NCI-H2081 treated with DMSO at 0.1 percent for 48 hours (cell line): Measurements from ENCODE around the gene BRD9.
"Not testable (repeated sequence)": the region's sequence is repeated elsewhere in the genome, so short reads cannot be mapped to it uniquely, and the experiment has no call there.

Experiments used
- DNase-seq: peaks from one replicate; lab custom pipeline; 2025; lab: John Stamatoyannopoulos, UW

Gene BRD9

DNA sequence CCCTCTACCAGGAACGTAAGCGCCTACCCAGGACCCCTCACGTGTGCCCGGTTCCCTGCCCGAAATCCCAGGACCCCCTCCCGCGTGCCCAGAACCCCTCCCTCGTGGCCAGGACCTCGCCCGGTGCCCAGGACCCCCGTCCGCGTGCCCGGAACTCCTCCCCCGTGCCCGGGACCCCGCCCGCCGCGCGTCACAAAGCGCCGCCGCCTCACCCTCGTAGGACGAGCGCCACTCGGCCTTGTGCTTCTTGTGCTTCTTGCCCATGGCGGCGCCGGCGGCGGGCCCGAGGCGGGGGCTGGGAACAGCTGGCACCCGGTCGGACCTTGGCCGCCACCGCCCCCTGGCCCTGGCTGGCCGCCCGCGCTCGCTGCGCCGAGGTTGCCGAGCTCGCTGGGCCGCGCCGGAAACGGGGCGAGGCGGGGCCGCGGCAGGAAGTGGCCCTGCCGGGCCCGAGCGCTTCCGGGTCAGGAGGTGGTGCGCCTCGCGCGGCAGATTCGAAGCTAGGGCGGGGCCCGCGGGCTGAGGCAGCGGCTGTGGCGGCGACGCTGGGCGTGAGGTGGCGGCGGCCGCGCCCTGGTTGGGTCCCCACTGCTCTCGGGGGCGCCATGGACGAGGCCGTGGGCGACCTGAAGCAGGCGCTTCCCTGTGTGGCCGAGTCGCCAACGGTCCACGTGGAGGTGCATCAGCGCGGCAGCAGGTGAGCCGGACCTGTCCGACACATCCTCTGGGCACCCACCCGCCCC lies at the start of gene BRD9, which contains the start of gene TRIP13:
Gene BRD9, minus strand, starts transcription at position 408 of the 743 bp plus-strand sequence. Its CDS starts 144 bp downstream, at position 264.
Gene TRIP13, plus strand, starts transcription at position 491 of the 743 bp plus-strand sequence. Its CDS starts 115 bp downstream, at position 606.
- DNase-seq: peak; percentile 26

DNA sequence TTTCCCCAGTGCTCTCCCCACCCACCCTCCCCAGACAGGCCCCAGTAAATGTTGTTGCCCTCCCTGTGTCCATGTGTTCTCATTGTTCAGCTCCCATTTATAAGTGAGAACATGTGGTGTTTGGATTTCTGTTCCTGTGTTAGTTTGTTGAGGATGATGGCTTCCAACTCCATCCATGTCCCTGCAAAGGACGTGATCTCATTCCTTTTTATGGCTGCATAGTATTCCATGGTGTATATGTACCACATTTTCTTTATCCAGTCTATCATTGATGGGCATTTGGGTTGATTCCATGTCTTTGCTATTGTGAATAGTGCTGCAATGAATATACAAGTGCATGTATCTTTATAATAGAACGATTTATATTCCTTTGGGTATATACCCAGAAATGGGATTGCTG lies 48.1 kb upstream of the BRD9 start:
- DNase-seq: not testable (repeated sequence)

DNA sequence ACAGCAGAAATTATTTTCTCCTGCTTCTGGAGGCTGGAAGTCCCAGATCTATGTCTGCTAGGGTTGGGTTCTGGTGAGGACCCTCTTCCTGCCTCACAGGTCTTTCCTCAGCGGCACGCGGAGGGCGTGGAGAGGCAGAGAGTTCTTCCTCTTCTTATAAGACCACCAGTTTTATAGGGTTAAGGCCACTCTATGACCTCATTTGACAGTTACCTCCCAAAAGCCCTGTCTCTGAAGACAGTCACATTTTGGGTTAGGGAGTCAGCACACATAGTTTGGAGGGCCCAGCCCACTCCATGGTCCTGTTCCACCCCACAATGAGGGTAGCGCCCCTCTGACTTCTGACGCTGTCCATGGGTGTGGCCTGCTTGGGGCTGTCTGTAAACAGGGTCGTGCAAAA lies 46.8 kb upstream of the BRD9 start:
- DNase-seq: no peak

DNA sequence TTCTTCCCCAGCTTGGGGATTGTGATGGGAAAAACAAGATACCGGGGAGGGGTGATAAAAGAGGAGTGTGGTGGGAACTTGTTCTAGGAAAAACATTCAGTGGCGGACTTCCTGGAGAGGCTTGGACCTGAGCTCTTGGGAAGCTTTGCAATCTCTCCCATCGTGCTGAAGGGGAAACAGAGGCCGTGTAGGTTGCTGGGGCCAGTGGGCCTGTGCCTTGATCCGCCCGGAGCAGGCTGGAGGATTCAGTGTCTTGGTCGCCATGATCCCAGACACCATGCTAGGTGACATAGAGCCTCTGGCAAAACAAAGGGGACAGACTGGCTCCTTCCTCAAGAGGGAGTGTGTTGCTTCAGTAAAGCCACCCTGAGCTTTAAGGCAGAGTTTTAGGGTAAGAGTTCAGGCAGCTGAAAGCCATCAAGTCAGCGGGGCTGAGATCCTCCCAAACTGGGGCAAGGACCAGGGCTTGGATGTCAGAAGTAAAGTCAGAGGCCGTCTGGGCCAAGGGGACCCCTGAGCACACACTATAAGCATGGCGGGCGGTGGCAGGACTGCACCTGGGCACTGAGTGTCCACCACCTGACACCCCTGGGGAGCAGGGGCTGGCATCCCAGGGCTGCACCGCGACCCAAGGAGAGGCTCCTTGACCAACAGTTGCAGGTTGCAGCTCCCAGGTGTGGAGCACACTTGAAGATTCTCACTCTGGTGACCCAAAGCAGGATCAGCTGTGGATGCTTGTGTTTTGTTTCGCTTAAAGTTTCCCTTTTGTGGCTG lies 44.7 kb upstream of the BRD9 start:
- no peak for DNase-seq

DNA sequence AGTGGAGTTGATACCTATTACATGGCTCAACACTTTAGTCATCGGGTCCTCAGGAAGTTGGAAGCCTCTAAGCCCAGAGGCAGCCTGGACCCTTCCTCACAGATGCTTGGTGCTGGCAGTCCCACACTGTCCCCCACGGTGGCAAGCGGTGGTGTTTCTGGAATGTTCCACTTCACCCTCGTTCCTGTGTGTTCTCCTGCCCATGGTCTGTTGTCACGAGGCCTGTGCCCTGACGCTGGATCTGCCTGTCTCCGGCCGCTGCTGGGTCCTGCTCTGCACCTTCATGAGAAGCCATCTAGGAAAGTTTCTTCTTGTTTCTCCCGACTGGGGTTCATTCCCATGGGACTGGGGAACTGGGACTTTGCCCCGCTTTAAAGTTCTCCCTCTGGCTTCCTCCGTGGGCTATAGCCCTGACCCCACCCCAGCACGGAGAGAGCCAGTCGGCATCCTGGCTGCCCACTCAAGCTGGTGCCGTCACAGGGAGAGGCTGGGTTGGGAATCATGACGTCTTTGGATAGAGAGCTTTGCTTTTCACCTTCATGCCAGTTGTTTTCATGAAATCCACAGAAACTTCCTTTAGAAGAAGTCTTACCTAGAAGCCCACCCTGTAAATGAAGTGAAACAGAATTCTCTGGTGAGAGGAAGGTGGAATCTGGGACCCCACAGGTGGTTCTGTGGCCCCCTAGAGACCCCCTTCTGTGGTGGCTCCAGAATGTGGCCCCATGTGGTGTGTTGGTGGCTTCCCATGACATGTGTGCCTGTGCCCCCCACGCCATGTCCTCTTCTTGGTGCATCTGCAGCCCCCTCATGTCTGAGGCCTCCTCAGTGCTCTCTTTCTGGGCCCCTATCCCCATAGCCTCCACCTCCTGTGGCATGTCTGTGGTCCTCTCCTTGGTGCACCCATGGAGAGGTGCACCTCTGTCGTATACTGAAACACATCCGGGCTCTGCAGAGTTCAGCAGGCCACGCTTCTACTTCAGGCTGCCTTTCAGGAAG lies 43.8 kb upstream of the BRD9 start:
- DNase-seq: no peak

DNA sequence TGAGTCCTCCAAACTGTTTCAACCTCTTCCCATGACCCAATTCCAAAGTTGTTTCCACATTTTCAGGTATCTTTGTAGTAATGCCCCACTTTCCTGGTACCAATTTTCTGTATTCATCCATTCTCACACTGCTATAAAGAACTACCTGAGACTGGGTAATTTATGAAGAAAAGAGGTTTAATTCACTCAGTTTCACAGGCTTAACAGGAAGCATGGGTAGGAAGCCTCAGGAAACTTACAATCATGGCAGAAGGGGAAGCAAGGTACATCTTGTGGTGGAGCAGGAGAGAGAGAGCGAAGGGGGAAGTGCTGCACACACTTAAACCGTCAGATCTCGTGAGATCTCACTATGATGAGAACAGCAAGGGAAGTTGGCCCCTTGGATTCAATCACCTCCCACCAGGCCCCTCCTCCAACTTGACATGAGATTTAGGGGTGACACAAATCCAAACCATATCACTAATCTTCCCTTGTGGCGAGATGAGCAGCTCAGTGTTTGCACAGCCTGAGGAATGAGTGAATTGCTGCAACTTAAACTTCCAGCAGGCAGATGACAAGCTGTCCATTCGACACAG lies 43.0 kb upstream of the BRD9 start:
- DNase-seq: no peak

DNA sequence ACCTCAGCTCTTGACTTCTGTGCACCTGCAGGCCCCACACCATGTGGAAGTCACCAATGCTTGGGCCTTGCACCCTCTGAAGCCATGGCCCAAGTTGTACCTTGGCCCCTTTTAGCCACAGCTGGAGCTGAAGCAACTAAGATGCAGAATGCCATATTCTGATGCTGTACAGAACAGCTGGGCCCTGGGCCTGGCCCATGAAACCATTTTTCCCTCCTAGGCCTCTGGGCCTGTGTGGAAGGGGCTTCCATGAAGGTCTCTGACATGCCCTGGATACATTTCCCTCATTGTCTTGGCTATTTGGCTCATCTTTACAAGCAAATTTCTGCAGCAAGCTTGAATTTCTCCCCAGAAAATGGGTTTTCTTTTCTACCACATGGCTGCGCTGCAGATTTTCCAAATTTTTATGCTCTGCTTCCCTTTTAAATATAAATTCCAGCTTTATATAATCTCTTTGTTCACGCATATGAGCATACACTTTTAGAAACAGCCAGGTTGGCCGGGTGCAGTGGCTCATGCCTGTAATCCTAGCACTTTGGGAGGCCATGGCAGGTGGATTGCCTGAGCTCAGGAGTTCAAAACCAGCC lies 41.9 kb upstream of the BRD9 start:
- DNase-seq: not testable (repeated sequence)

DNA sequence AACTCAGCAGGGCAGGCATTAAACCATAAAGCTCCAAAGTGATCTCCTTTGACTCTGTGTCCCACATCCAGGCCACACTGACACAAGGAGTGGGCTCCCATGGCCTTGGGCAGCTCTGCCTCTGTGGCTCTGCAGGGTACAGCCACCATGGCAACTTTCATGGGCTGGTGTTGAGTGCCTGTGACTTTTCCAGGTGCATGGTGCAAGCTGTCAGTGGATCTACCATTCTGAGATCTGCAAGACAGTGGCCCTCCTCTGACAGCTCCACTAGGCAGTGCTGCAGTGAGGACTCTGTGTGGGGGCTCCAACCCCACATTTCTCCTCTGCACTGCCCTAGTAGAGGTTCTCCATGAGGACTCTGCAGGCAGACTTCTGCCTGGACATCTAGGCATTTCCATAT lies 41.4 kb upstream of the BRD9 start:
- not testable (repeated sequence) for DNase-seq

DNA sequence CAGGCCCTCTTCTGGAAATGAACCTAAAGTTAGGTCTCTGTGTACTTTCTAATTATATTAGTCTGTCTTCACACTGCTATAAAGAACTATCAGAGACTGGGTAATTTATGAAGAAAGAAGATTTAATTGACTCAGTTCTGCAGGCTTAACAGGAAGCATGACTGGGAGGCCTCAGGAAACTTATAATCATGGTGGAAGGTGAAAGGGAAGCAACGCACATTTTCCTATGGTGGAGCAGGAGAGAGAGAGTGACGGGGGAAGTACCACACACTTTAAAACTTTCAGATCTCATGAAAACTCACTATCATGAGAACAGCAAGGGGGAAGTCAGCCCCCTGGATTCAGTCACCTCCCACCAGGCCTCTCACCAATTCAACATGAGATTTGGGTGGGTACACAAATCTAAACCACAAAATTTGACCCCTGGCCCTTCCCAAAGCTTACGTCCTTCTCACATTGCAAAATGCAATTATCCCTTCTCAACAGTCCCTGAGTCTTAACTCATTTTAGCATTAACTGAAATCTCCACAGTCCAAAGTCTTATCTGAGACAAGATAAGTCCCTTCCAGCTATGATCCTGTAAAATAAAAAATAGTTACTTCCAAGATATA lies 40.8 kb upstream of the BRD9 start:
- DNase-seq: no peak

DNA sequence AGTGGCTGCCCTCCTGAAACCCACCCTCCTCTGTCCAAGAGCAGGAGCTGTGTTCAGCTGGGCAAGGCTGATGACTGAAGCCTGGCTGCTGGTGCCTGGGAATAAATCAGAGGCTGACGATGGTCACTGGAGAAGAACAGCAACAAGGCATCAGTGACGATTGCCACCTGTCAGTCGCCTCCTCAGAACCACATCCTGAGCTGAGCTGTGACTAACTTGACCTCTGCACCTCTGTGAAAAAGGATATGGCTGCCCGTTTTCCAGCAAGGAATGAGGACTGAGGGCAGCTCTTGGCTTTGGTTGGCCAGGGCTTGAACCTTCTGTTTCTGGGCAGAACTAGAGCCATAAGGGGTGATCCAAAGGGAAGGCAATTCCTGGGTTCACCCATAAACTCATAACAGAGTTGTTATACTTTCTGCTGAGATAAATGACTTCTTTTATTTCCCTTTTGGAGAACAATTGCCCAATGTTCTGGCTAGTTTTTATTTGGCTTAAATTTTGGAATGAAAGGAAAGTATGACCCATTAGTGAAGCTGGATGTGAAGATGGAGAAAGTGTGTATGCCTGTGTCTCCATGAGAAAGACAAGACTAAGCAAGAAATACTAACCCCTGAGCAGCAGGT lies 40.1 kb upstream of the BRD9 start:
- DNase-seq: no peak

DNA sequence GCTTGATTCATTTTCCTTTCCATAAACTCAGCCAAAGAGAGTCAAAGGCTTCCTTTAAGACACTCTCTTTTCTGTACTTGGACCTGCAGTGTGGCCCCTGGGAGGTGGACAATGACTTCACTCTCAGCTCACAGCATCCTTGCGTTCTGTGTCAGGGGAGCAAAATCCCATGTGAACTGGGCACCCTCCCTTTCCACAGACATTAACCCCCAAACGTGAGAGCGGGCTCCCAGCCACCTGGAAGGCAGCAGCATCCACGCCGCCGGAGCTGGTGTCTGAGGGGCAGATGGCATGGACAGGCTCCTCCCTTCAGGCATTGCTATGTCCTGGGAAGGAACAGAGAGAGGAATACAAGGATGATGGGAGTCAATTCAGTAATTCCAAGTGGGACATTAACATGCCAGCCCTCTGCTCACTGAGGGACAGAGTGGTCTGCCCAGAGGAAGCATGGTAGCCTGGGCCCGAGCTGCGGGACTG lies 39.6 kb upstream of the BRD9 start:
- DNase-seq: no peak

DNA sequence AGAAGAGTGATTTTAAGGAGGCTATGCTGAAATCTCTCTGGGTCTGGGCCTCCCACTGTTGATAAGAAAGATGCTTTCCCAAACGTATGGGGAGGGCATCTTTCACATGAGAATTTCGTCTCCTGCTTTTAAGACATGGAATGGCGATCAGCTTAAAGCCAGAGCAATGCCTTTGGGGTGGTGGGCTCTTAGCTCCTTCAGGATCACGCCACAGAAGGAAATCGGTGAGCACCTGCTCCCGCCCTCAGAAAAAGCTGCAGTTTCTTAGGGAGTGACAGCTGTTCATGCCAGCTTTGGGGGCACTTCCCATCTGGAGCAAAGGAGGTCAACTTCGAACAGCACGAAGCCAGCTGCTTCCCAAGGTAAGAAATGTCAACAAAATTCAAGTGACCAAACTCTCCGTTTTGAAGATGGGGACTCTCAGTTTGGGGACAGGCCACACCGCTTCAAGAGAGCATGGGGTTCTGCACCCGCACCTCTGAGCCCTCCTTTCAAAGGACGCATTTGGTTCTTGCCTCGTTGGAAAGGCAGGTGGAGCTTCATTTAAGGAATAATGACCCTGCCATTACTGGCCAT lies 39.1 kb upstream of the BRD9 start:
- DNase-seq: no peak

DNA sequence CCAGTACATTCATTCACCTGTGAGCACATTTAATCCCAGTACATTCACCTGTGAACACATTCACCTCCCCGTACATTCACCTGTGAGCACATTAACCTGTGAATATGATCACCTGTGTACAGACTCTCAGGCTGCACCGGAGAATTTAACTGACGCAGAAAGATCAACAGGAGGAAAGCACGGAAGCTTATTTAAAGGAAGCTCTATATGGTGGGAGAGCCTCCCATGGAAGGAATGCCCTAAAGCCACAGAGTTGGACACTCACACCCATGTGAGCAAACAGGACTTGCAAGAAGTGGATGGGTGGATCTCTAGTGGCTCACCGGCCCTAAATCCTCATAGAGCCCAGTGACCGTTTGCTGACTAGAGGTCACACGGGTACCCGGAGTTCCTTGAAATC lies 38.3 kb upstream of the BRD9 start:
- DNase-seq: no peak

DNA sequence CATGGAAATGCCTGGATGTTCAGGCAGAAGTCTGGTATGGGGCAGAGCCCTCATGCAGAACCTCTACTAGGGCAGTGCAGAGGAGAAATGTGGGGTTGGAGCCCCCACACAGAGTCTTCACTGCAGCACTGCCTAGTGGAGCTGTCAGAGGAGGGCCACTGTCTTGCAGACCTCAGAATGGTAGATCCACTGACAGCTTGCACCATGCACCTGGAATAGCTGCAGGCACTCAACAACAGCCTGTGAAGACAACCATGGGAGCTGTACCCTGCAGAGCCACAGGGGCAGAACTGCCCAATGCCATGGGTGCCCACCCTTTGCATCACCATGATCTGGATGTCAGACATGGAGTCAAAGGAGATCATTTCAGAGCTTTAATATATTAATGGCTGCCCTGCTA lies 37.0 kb upstream of the BRD9 start:
- no peak for DNase-seq

DNA sequence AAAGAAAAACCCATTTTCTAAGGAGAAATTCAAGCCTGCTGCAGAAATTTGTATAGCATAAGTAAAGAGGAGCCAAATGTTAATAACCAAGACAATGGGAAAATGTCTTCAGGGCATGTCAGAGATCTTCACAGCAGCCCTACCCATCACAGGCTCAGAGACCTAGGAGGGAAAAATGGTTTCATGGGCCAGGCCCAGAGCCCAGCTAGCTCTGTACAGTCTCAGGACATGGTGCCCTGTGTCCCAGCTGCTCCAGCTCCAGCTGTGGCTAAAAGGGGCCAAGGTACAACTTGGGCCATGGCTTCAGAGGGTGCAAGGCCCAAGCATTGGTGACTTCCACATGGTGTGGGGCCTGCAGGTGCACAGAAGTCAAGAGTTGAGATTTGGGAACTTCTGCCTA lies 36.6 kb upstream of the BRD9 start:
- not testable (repeated sequence) for DNase-seq

DNA sequence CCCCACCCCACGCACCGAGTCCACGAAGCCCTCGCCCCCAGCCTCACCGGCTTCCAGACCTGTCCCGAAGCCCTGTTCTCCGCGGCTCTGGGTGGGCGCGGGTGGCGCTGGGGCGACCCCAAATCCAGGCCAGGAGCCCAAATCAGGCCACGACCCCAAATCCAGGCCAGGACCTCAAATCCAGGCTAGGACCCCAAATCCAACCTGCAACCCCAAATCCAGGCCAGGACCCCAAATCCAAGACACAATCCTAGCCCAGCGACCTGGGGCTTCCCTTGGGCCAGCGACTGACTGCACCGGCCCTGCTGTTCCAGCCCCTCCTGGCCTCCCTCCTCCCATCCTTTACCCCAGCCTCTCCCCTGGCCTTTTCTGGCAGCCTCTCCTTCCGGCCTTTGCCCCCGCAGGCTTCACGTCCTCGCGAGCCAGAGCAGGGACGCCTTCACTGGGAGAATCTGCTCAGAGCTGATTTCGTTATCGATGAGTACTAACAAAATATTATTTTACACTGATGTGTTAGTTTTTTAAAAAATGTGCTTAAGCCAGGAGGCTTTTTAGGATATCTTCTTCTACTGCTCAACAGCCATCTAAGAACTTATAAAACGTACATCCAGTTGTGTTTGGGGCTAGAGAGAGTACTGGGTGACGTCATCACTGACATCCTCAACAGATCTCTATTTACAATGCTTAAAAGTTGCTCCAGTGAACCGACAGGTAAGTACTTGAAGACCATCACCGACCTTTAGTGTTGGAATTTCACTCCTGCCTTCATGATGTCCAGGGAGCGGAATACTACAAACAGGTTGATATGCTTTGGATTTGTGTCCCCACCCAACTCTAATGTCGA lies 34.8 kb upstream of the BRD9 start:
- DNase-seq: no peak

DNA sequence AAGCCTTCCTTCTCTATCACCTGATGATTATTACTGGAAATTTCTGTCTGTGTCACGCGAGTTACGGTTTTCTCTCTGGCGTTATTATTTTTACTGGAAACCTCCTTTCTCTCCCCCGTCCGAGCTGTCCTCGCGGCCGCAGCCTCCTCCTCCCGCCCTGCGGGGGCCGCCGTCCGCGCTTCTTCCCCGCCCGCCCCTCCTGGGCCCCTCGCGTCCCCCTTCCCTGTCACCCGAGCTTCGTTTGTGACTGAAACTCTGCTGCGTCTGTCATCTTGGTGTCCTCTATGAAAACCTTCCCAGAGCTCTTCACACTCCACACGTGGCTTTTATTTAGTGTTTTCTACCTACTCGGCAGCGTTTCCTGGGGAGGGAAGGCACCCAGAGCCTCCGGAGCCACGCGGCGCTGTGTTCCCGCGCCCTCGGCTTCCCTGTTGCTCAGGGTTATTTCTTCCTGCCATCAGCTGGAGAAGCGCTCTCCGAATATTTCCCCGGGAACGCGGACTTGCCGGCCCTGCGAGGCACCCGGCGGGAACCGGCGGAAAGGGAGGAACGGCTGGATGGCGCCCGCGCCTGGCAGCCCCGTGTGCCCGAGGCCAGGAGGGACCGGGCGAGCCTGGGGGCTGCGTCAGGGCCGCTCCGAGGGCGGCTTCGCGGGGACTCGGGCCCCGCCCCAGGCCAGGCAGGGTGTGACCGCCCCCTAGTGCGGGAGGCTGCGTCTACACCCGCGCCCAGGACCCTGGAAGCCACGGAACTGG lies 34.0 kb upstream of the BRD9 start:
- no peak for DNase-seq

DNA sequence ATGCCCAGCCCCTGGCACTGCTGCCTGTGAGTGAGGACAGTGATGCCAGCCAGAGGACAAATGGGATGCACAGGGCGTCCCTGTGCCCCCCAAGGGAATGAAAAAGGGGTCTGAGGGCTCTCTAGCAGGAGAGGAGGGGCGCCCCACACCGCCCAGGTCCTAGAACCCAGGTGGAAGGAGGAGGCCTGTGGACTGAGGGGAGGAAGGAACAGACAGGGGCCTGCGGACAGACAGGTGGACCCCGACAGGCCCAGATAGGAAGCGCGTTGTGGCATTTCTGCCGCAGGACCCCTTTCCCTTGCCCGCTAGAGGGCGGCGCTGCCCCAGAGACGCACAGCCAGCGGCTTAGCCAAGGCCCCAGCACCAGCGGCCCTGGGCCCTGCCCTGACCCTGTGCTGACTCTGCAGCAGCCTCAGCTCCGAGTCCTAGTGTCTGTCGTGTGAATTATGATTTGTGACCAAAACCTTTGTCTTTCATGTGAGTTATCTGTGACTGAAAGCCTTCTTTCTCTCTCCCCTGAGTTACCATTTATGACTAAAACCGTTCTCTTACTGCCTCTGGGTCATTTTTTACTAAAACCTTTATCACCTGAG lies 30.8 kb upstream of the BRD9 start:
- DNase-seq: peak; percentile 14
